Parietal lobe (tissue), 2 donors: ENCODE data around the gene TOP1. TPM values are rescaled to one million over a fixed set of nuclear protein-coding genes. Genes with fewer than 3 reads are reported as not detected.

ENCODE experiments used
- small RNA-seq: library from RNA; depleted of rRNA; stranded (forward); fragments of <200 nt; gene quantifications from one replicate; pipeline ENCODE3, GENCODE V24; 2014; ENCODE audit warnings: low replicate concordance
- total RNA-seq: library from RNA; depleted of rRNA; stranded (reverse); fragments of >200 nt; gene quantifications from one replicate; pipeline ENCODE4 v1.2.3, GENCODE V29; 2014

Gene TOP1
- 32.9 TPM for total RNA-seq

DNA sequence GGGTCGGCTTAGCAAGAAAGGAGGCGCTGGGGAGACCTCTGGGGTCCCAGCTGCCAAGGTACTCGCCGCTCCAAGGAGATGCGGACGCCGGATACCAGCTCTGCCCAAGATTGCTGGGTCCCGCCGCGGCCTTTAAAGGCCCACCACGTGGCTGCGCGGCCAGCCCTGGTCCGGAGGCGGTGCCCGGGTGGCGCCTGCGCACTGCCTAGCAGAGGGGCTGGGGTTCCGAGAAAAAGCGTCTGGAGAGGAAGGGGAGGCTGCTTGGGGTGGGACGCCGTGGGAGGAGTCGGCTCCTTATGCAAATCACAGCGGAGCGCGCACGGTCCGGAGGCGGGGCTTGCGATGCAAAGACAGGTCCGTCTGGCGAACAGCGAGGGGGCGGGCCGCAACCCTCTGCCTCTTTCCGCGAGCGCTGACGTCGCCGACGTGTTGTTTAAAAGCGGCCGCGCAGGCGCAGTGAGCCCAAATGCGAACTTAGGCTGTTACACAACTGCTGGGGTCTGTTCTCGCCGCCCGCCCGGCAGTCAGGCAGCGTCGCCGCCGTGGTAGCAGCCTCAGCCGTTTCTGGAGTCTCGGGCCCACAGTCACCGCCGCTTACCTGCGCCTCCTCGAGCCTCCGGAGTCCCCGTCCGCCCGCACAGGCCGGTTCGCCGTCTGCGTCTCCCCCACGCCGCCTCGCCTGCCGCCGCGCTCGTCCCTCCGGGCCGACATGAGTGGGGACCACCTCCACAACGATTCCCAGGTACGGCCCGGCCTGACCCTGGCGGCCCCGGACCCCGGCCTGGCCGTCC is at the start of gene TOP1:
Gene TOP1, plus strand, starts transcription at position 464 of the 791 bp plus-strand sequence. Its CDS starts 246 bp downstream, at position 710.

DNA sequence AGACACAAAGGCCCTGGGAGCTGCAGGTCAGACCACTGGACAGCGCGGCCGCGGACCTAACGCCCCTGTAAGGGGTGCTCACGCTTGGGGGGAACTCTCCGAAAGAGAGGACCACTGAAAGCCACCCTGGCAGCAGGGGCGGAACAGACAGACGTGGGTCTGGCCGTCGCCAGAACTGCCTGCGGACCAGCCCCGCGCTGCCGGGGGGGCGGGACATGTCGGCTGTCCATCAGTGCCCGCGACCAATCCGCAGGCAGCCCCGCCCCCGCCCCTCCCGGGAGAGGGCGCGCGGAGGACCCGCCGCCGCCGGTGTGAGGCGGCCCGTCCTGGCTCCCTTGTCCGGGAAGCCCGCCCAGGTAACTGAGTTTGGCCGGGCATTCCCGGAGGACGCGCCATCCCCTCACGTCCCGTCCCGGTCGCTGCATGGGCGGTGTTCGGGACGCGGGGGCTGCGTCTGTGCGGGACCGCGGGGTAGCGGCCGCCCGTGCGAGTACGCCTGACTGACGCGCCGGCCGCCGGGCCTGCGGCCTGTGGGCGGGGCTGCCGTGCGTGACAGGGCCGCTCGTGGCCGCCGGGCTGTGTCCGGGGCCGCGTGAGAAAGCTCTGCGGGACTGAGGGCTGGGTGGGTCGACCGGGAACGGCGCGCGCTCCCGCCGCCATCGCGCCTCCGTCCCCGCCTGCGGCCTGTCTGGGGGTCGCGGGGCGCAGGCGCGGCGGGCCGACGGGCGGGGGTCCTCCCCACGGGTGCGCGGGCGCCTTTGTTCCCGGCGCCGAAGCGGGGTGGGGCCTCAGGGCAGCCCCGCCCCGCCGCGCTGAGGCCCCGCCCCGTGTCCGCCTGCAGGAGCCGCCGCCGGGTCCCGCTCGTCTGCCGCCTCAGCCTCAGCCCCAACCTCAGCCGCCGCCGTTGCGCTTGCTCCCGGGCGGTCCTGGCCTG is 108.3 kb downstream of the TOP1 start, which contains the start of gene PLCG1:
Gene PLCG1, plus strand, starts transcription at position 864 of the 934 bp plus-strand sequence. CDS start 99 bp downstream, outside the sequence.

Small RNA genes within 50 kb of the gene (small RNA-seq; reads per million reads assigned to genes)
- gene MIR6871 (not detected), gene RNU2-52P (2.4 reads per million, percentile 82 among the genes with 10 or more reads in this experiment)

Other genes with a start within 250 kb of the TOP1 start
- 264 TPM for gene PLCG1, start 108.7 kb downstream of the TOP1 start, total RNA-seq